ENCODE data around the gene THSD7B.

Gene THSD7B

DNA sequence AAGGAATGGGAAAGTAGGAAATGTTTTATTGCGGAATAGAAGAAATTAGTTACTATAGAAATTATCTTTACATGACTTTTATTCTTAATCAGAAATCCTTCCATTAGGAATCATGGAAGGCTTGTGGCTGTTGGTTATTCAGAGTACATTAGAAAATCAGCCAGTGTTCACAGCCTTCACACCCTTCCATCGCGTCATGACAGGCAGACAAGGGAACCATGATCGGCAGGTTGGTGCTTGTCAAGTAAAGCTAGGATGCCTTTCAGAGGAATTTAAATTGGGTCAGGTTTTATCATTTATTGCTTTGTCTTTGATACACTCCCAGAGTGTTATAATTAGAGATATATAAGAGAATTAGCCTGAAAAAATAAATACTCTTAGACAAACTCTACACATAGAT, 400.6 kb downstream of the THSD7B start:
- no peak for DNase-seq

DNA sequence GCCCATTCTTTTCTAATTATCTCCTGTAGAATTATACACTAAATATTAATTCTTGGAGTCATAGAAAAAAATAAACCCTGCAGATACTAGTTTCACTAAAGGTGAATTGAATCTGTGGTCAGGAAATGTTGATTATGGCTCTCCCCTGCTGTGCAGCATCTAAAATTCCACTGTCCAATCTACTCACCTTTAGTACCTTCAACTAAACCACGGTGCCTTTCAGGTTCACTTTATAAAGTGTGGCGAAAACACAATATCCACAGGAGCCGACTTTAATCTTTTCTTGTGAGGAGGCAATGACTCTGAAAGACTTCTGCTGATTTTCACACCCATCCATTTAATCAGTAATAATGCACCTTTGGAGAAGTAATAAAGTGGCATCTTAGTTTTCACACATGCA, 402.3 kb downstream of the THSD7B start:
- no peak for DNase-seq

- DNase-seq: no peak
Measured at GRCh38 chr2:137168552-137168951, 403.2 kb downstream of the THSD7B start.

- no peak for DNase-seq
Measured at GRCh38 chr2:137172162-137172561, 406.8 kb downstream of the THSD7B start.

GRCh38 chr2:137173463-137173862, 408.1 kb downstream of the THSD7B start:
- DNase-seq: no peak

- DNase-seq: no peak
Measured at GRCh38 chr2:137175246-137175645, 409.9 kb downstream of the THSD7B start.

GRCh38 chr2:137178951-137179377, 413.6 kb downstream of the THSD7B start:
- no peak for DNase-seq

- DNase-seq: no peak
Measured at GRCh38 chr2:137179542-137179941, 414.2 kb downstream of the THSD7B start.

- DNase-seq: no peak
Measured at GRCh38 chr2:137180012-137180411, 414.7 kb downstream of the THSD7B start.

DNA sequence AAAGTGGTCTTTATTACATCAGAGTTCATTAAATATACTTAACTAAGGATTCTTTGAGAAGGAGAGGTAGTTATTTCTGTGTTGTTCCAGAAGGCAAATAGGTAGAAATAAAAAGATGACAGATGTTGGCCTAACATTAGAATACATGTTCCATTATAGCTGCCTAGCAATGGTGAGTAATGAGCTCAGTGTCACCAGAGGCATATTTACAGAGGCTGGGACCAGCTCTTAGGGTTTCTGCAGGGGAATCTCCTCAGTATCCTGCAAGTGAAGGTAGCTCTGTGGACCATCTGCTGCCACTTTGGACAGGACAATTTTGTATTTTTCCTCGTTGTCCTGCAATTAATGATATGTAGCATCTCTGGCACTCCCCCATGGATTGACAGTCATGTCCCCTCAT, 416.0 kb downstream of the THSD7B start:
- DNase-seq: no peak

DNA sequence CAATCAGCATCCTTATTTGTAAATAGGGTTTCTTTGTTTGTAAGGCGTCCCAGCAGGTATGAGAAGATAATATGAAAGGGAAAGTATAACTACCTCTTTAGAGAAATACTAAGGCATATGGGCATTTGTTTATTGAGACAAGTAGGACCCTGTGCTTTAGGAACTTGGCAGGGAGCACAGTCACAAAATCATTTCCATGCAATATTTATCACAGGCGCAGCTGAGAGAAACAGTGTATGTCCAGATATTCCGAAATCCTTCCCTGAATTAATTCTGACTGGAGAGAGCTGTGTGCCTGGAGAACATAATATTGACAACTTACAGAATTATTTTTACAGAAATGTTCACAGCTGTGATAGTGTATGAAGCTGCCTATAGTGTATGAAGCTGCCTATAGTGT, 416.7 kb downstream of the THSD7B start:
- DNase-seq: no peak

- DNase-seq: no peak
Measured at GRCh38 chr2:137183206-137183898, 418.0 kb downstream of the THSD7B start.

DNA sequence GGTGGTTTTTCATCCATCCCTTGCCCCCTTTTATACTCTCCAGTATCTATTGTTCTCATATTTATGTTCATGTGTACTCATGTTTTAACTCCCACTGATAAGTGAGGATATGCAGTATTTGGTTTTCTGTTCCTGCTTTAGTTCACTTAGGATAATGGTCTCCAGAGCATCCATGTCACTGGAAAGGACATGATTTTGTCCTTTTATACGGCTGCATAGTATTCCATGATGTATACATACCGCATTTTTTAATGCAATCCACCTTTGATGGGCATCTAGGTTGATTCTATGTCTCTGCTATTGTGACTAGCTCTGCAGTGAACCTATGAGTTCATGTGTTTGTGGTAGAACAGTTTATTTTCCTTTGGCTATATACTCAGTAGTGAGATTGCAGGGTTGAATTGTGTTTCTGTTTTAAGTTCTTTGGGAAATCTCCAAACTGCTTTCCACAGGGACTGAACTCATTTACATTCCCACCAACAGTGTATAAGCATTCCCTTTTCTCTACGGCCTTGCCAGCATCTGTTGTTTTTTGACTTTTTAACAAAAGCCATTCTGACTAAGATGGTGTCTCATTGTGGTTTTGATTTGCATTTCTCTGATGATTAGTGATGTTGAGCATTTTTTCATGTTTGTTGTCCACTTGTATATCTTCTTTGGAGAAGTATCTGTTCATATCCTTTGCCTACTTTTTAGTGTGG, 420.2 kb downstream of the THSD7B start:
- no peak for DNase-seq

- DNase-seq: no peak
Measured at GRCh38 chr2:137187216-137187615, 421.9 kb downstream of the THSD7B start.

GRCh38 chr2:137190411-137191195, 425.3 kb downstream of the THSD7B start:
- DNase-seq: no peak

DNA sequence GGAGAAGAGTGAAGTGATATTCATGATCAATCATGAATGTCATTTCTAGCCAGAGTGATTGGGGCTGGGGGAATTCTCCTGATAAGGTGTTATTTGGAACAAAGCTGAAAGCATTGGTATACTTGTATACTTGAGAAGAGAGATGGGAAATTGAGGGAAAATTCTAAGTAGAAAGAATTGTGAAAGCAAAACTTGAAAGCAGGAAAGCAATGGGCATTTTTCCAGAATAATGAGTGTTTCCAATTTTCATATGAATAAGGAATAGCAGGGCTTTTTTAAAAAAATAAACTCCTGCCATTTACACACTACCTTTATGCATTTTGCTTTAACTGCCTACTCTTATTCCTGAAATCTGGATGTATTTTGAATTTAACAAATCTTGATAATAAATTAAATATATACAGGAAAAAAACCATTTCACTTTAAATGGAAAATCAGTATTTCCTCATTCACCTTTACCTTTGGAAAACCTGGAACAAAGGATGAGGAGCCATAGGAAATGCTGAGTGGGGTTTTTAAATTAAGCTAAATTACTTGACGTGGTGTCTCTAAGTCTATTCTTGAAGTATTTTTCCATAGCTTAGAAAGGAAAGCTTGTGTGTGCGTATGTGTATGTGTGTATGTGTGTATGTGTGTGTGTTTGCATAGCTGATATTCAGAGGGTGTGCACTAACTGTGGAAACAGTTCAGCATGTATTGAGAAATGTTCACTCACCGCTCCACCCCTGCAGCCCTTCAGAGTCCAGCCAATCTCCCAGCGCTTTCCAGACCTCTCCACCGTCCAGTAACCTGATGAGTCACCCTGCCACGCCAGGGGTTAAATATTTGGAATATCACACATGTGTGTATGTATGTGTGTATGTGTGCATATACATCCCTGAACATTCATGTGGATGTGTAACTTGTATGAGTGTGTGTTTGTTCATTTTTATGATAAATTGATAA, 427.3 kb downstream of the THSD7B start:
- no peak for DNase-seq

GRCh38 chr2:137193401-137193800, 428.1 kb downstream of the THSD7B start:
- DNase-seq: no peak

- no peak for DNase-seq
Measured at GRCh38 chr2:137194111-137194510, 428.8 kb downstream of the THSD7B start.

DNA sequence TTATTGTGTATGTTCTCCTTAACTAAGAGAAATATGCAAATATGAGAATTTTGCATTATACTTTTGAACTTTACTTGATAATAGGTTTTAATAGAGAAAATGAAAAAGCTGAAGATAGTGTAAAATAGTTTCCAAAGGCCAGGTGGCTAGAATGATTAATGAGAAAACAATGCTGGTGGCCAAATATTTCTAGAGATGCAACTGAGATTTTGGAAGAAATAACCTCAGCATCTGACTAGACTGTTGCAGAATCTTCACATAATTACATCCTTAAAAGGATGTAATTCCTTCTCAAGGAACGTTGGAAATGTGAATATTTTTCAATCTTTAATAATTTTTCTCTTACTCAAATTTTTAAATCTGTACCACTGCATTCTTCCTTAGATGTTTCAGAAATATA, 434.4 kb downstream of the THSD7B start:
- DNase-seq: no peak

- DNase-seq: no peak
Measured at GRCh38 chr2:137202318-137202717, 437.0 kb downstream of the THSD7B start.

DNA sequence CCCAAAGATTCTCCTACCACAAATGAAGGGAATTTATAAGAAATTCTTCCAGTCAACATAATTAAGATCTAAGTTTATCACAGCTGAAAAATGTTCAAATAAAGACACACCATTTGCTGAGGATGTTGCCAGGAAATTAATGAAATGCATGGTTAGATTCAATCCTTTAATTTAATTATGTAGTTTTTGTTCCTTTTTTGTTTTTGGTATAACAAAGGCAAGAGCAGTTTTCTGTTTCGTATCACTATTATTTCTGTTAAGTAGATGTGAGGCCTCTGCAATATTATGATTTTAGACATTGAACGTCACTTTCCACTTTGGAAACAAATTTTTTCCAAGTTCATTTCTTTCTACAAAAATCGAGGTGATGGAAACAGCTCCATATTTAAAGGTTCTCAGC, 440.0 kb downstream of the THSD7B start:
- DNase-seq: no peak

DNA sequence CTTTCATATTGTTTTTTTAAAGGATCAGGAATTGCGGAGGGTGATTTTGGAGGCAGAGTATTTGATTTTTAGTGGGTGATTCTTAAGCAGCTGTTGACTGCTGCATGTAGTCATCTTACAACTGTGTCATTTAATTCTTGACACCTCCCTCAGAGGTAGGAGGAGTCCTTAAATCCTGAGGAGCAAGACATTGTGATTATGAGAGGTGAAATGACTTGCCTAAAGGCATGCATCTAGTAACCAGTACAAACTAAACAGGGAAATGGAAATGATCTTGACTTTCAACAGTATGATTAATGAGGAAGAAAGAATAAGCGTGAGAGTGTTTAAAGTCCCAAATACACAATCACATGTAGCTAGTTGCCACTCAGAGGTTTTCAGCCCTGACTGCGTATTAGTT, 440.7 kb downstream of the THSD7B start:
- no peak for DNase-seq

GRCh38 chr2:137207030-137207429, 441.7 kb downstream of the THSD7B start:
- DNase-seq: no peak

All from DMS53 (cell line).